ENCODE measurements around the gene C19orf67. TPM values are rescaled to one million over a fixed set of nuclear protein-coding genes. Genes with fewer than 3 reads are reported as not detected.

Gene C19orf67
- total RNA-seq, 1 donor from 2014 or later = 0.39 TPM

- intact Hi-C loops (cut with micrococcal nuclease) = loop anchor here (10.0 kb wide), 1 partner anchor 1144 kb away; the partner anchor contains the start of gene RAD23A
Observed at GRCh38 chr19:14088634-14089411, 3.2 kb upstream of the C19orf67 start.

- intact Hi-C loops (cut with micrococcal nuclease) = loop anchor here (10.0 kb wide), 1 partner anchor 1141 kb away; the partner anchor contains the start of gene RAD23A
Observed at GRCh38 chr19:14086098-14086497, 515 bp upstream of the C19orf67 start.

- intact Hi-C loops (cut with micrococcal nuclease) = loop anchor here (5.0 to 10.0 kb wide), 2 partner anchors 310 to 1138 kb away; partner anchors contain the start of genes C19orf53 and RAD23A
Observed at GRCh38 chr19:14082675-14082960, 3.0 kb downstream of the C19orf67 start.

GRCh38 chr19:14081797-14082674 is 3.5 kb downstream of the C19orf67 start:
- intact Hi-C loops (cut with micrococcal nuclease) = loop anchor here (1.0 to 10.0 kb wide), 7 partner anchors 9 to 1137 kb away; partner anchors contain the start of genes C19orf53, DCAF15, IER2 and PRKACA

- intact Hi-C loops (cut with micrococcal nuclease) = loop anchor here (1.0 to 10.0 kb wide), 7 partner anchors 10 to 1136 kb away; partner anchors contain the start of genes C19orf53, DCAF15, IER2 and PRKACA
Observed at GRCh38 chr19:14080887-14081796, 4.4 kb downstream of the C19orf67 start.

GRCh38 chr19:14078411-14078810 is 7.2 kb downstream of the C19orf67 start:
- intact Hi-C loops (cut with micrococcal nuclease) = no loop called here

- intact Hi-C loops (cut with micrococcal nuclease) = loop anchor here (1.0 to 5.0 kb wide), 4 partner anchors 62 to 444 kb away; partner anchors contain the start of genes ASF1B, DNAJB1 and RFX1
Observed at GRCh38 chr19:14073925-14074838, 11.4 kb downstream of the C19orf67 start.

- intact Hi-C loops (cut with micrococcal nuclease) = loop anchor here (1.0 to 5.0 kb wide), 4 partner anchors 63 to 445 kb away; partner anchors contain the start of genes ASF1B, DNAJB1 and RFX1
Observed at GRCh38 chr19:14073261-14073924, 12.2 kb downstream of the C19orf67 start.

GRCh38 chr19:14072535-14073260 is 12.9 kb downstream of the C19orf67 start, which contains the start of gene MISP3:
TSS of gene MISP3 (plus strand) at chr19:14072786. CDS start at chr19:14073310, 524 bp downstream.
- intact Hi-C loops (cut with micrococcal nuclease) = loop anchor here (1.0 to 5.0 kb wide), 4 partner anchors 64 to 446 kb away; partner anchors contain the start of genes ASF1B, DNAJB1 and RFX1

GRCh38 chr19:14070268-14071050 is 15.1 kb downstream of the C19orf67 start:
- intact Hi-C loops (cut with micrococcal nuclease) = loop anchor here (5.0 kb wide), 1 partner anchor 63 kb away; the partner anchor contains the start of gene RFX1

GRCh38 chr19:14066134-14066533 is 19.4 kb downstream of the C19orf67 start:
- intact Hi-C loops (cut with micrococcal nuclease) = no loop called here

GRCh38 chr19:14063105-14063504 is 22.5 kb downstream of the C19orf67 start:
- intact Hi-C loops (cut with micrococcal nuclease) = no loop called here

GRCh38 chr19:14062558-14062855 is 23.1 kb downstream of the C19orf67 start:
- intact Hi-C loops (cut with micrococcal nuclease) = no loop called here

GRCh38 chr19:14061751-14062557 is 23.6 kb downstream of the C19orf67 start, which contains the start of gene PALM3:
TSS of gene PALM3 (minus strand) at chr19:14062076. CDS start at chr19:14061980, 96 bp downstream.
- intact Hi-C loops (cut with micrococcal nuclease) = no loop called here

- intact Hi-C loops (cut with micrococcal nuclease) = no loop called here
Observed at GRCh38 chr19:14061081-14061749, 24.4 kb downstream of the C19orf67 start.

- intact Hi-C loops (cut with micrococcal nuclease) = loop anchor here (5.0 kb wide), 1 partner anchor 177 kb away; no protein-coding TSS in a partner anchor
Observed at GRCh38 chr19:14059652-14060155, 25.9 kb downstream of the C19orf67 start.
